OCI-LY3 (cell line): ENCODE data around the gene ZFAND3.

ENCODE experiments used
- EZH2phosphoT487 ChIP-seq: fragments of 200-600 bp; shearing (Covaris generic); IDR thresholded peaks from 2 replicates; pipeline ENCODE4 v1.6.1; 2018; ENCODE audit warnings: antibody characterized with exemption, mixed run types, low read depth
- TF ChIP-seq, protein P1 (sequence below): fragments of 200-600, 300-600 bp; sonication (generic); IDR thresholded peaks from 2 replicates; pipeline ENCODE4 v1.5.1; 2014; ENCODE audit warnings: antibody characterized with exemption, low read length, low read depth

DNA sequence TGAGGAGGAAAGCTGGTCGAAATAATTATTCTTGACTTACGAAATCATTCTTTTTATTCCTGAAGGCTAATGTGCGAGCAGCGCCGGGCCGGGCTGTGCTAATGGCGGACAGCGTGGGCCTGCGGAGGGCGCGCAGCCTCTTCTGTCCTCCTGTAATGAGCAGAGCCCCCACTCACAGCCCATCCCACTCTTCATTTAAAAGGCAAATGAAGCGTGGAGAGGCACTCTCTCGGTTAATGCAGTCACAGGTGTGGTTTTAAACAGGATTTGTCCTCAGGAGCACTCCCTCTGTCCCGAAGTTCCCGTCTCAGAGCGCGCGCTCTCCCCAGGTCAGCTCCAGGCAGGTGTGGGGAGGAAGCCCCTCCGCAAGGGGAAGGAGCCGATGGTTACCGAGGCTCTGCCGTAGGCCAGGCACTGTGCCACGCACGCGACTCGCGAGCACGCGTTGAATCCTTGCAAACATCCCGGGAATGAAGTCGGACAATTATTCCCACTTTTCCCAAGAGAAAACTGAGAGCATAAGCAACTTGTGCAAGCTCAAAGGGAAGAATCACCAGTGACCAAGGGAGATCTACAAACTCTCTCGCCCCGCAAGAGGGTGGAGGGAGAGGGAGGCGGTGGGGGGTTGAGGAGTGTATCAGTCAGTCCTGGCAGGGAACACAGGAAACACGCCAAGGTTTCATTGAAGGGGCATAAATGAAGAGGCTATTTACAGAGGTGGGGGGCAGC, 35.5 kb upstream of the ZFAND3 start:
- TF ChIP-seq, protein P1, sequence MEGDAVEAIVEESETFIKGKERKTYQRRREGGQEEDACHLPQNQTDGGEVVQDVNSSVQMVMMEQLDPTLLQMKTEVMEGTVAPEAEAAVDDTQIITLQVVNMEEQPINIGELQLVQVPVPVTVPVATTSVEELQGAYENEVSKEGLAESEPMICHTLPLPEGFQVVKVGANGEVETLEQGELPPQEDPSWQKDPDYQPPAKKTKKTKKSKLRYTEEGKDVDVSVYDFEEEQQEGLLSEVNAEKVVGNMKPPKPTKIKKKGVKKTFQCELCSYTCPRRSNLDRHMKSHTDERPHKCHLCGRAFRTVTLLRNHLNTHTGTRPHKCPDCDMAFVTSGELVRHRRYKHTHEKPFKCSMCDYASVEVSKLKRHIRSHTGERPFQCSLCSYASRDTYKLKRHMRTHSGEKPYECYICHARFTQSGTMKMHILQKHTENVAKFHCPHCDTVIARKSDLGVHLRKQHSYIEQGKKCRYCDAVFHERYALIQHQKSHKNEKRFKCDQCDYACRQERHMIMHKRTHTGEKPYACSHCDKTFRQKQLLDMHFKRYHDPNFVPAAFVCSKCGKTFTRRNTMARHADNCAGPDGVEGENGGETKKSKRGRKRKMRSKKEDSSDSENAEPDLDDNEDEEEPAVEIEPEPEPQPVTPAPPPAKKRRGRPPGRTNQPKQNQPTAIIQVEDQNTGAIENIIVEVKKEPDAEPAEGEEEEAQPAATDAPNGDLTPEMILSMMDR = peak; percentile 34
- TF ChIP-seq EZH2phosphoT487 = no peak
